NCI-H2196 treated with DMSO at 0.1 percent for 48 hours (cell line): ENCODE measurements around the gene VRK1.

ENCODE experiments used
- DNase-seq: peaks from one replicate; lab custom pipeline; 2025; ENCODE audit not compliant: unreplicated experiment; lab: John Stamatoyannopoulos, UW

Gene VRK1

GRCh38 chr14:96790706-96791105 is 6.5 kb upstream of the VRK1 start:
- no peak for DNase-seq

- DNase-seq: no peak
Measured at GRCh38 chr14:96792003-96792402, 5.2 kb upstream of the VRK1 start.

DNA sequence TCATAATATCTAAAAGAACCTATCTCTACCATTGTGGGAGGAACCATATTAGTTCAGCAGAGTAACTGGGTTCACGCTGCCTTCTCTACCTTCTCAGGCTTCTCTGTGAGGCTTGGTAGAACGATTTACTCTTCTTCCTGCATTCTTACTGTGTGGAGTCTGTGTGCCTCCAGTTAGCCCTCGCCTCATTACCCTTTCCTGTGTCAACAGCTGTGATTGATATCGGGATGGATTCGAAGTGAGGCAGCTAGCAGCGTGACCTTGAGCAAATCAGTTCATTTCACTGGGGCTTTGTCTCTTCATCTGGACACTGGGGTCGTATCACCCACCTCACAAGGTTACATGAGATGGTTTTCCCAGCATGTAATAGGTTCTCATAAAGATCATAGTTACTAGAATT is 4.6 kb upstream of the VRK1 start:
- DNase-seq: no peak

GRCh38 chr14:96793547-96793946 is 3.6 kb upstream of the VRK1 start:
- no peak for DNase-seq

DNA sequence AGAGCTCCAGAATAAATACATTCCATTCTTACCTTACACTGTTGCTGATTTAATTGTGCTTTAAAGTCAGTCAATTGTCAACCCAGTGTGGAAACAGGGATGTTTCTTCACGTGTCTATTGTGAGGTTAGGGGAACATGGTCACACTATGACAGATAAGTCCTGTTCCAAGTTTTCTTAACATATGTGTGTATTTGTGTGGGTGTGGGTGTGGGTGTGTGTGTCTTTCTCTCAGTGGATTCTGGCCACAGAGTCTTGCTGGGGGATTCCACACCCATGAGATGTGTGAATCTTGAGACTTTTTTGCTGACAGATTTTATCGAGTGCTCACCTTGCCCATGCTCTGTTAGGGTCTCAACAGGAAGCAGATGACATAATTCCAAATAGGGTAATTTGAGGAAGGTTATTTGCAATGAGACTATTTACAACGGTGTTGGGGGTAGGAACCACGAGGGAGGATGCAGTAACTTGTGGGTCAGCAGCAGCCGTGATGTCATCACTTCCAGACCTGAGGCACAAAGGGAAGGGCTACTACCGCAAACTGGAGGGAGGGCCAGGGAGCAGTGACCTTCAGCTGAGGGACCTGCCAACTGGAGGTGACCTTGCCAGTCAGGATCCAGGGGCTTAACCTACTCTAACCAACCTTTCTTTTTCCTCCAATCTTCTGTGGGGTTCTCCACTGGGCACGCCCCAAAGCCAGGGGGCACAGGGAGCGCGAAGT is 1.9 kb upstream of the VRK1 start:
- DNase-seq: no peak

DNA sequence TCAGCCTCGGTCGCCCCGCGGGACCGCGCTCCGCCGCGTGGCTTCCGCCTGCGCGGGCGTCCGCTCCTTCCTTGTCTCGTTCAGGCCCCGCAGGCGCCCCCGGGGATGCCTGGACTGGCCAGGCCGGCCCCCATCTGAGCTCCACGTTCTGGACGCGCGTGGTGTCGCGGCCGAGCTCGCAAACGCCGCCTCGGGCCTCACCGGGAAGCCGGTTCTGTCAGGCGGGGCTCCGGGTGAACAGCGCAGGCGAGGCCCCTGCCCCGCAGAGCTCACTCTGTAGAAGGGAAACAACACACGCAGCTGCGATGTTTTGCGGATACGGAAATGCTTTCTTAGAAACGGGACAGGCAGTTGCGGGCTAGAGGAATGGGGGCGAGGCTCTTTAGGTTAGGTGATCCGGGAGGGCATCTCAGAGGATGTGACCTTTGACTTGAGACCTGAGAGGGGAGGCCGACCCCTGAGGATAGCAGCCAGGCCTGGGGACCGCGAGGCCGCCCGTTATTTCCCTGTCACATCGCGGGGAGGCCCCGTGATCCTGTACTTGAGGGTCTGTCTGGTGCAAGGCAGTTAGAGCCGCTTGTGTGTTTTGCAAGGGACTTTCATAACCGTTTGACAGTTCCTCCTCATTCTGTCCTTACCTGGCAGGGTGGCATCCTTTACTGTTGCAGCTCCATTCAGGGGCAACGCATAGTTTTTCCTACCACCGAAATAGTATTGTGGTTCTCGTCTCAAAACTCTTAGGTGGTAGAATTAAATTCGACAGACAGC is 584 bp downstream of the VRK1 start:
- no peak for DNase-seq

GRCh38 chr14:96798956-96799355 is 1.8 kb downstream of the VRK1 start:
- no peak for DNase-seq

GRCh38 chr14:96799489-96800054 is 2.4 kb downstream of the VRK1 start:
- no peak for DNase-seq

- no peak for DNase-seq
Measured at GRCh38 chr14:96801931-96802330, 4.7 kb downstream of the VRK1 start.

- no peak for DNase-seq
Measured at GRCh38 chr14:96802963-96803362, 5.8 kb downstream of the VRK1 start.

DNA sequence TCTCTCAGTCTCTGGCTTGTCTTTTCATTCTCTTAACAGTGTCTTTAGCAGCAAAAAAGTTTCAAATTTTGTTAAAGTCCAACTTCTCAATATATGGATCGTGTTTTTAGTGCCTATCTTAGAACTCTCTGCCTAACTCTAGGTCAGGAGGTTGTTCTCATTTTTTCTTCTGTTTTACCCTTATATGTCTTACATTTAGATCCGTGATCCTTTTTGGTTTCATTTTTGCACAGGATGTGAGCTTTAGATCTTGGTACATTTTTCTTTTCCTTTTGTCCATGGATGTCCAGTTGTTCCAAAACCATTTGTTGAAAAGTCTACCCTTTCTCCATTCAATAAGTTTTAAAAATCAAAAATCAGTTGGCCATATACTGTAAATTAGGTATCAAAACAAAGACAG is 6.8 kb downstream of the VRK1 start:
- DNase-seq: no peak

DNA sequence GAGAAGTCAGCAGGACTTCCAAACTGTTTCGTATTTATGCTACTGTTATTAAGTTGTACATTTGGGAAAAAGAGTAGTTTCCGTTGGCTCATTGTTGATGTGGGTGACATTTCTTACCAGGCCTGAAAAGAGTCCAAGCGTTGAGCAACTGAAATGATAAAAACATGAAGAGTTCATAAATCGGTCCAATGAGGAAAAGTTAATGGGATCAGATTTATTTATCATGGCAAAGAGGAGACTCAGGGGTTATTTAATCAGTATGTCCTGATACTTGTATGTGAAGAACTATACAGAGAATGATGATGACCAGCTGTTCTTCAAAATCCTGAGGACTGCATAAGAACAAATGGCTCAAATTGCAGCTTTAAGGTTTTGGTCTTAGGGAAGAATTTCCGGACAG is 7.7 kb downstream of the VRK1 start:
- DNase-seq: no peak

GRCh38 chr14:96805956-96806355 is 8.8 kb downstream of the VRK1 start:
- no peak for DNase-seq

- no peak for DNase-seq
Measured at GRCh38 chr14:96806836-96807235, 9.7 kb downstream of the VRK1 start.

GRCh38 chr14:96808619-96809406 is 11.6 kb downstream of the VRK1 start:
- DNase-seq: no peak

DNA sequence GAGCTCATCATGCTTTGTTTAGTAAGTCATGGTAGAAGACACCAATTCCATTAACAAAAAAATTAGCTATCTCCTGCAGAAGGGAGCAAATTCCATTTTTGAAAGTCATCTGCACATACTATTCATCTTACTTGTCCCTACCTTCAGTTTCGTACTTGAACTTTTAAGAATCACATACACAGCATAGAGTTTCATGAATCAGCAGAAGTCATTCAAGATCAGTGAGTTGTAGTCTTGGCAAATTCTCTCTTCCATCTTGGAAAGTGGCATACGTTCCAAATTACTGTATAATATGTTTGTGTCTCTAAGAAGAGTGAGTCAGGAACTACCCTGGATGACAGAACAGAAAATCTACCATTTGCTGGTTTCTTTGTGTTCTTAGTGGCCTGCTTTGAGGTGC is 14.1 kb downstream of the VRK1 start:
- no peak for DNase-seq

DNA sequence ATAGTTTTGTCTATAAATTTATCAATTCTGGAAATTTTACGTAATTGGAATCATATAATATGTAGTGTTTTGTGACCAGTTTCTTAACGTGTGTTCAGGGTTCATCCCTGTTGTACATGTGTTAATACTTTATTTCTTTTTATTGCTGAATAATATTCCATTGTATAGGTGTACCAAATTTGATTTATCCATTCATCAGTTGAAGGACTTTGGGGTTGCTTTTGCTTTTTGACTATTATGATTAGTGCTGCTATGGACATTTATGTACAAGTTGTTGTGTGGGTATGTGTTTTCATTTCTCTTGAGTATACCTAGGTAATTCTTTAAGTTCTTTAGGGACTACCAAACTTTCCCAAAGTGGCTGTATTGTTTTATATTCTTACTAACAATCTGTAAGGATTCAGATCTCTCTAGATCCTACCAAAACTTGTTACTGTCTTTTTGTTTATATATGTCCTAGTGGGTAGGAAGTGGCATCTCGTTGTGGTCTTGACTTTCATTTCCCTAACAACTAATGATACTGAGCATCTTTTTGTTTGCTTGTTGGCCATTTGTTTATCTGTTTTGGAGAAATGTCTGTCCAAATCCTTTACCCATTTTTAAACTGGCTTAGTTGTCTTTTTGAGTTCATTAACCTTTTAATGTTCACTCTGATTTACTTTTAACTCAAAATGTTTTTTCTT is 14.9 kb downstream of the VRK1 start:
- DNase-seq: no peak

DNA sequence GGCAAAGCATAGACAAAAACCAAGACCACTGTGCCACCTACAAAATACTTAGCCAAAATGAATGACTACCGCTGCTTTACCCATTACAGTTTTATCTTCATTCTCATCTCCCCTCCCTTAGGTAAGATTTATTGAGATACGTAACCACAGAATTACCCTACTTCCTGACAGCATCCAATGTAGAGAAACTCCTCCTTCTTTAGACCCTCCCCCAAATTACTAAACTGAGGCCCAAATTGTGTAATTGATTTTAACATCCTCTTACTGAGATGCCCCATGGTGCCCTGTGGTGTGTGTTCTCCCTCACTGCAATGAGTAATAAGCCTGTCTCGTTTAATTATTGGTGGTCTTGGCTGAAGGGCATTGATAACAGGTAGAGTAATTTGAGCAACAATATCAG is 19.1 kb downstream of the VRK1 start:
- no peak for DNase-seq

- no peak for DNase-seq
Measured at GRCh38 chr14:96817750-96818666, 20.8 kb downstream of the VRK1 start.

DNA sequence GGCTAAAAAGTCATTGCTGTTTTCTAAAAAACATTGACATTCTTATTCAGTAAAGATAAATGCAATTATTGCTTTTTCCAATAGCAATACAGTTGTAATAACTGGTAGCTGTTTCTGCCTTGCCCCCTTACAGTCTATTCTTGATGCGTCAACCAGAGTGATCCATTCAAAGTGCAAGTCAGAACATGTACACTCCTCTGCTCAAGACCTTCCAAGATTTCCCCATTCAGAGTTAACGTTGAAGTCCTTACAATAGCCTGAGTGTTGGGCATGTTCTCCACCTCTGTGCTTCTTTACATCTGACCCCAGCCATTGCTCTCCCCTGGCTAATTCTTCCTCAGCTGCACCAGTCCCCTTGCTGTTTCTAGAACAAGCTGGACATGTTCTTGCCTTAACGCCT is 24.3 kb downstream of the VRK1 start:
- no peak for DNase-seq
